ENCODE measurements around the gene INAVA. TPM values are rescaled to one million over a fixed set of nuclear protein-coding genes. Genes with fewer than 3 reads are reported as not detected.
"Not testable (repeated sequence)": the region's sequence is repeated elsewhere in the genome, so short reads cannot be mapped to it uniquely, and the experiment has no call there.

The INAVA gene
- total RNA-seq, 3 donors from 2014 or later: 0.13 to 0.29 (median 0.22) TPM

DNA sequence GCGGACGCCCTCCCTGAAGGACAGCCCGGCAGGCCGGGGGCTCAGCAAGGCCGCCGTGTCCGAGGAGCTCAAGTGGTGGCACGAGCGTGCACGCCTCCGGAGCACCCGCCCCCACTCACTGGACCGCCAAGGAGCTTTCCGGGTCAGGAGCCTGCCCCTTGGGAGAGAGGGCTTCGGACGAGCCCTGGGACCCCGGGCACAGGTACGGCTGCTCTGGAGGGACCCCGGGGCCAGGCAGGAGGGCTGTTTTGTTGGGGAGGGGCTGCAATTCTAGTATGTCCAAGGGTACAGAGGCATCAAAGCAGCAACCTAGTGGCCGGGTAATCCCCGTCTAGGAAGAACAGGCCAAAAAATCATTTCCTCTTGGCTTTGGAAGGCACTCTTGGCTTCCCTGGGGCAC lies 17.2 kb downstream of the INAVA start:
- not testable (repeated sequence) for H3K9me3 Mint-ChIP-seq; H3K4me3 Mint-ChIP-seq; H3K36me3 Mint-ChIP-seq (ENCODE audit: insufficient read depth); ATAC-seq; H3K27me3 Mint-ChIP-seq (ENCODE audit: low read depth); H3K4me1 Mint-ChIP-seq (ENCODE audit: low read depth); DNase-seq

GRCh38 chr1:200912737-200913407 lies 18.2 kb downstream of the INAVA start:
- H3K27me3 Mint-ChIP-seq (ENCODE audit: low read depth): peaks cover 3% of the 10 kb centered on the region
- no peaks in the 10 kb centered on the region for H3K9me3 Mint-ChIP-seq
- DNase-seq: no peak
- no peak overlapping the region for H3K4me3 Mint-ChIP-seq
- no peak for ATAC-seq
- H3K4me1 Mint-ChIP-seq (ENCODE audit: low read depth): no peaks in the 10 kb centered on the region
- H3K36me3 Mint-ChIP-seq (ENCODE audit: insufficient read depth): no peaks in the 10 kb centered on the region

GRCh38 chr1:200916152-200916551 lies 21.5 kb downstream of the INAVA start:
- Mint-ChIP-seq H3K4me1 (ENCODE audit: low read depth) (no peaks in the 10 kb centered on the region), H3K9me3 (no peaks in the 10 kb centered on the region)
- no peak for DNase-seq

GRCh38 chr1:200916681-200917080 lies 22.0 kb downstream of the INAVA start:
- no peaks in the 10 kb centered on the region for H3K9me3 Mint-ChIP-seq
- no peak for DNase-seq
- H3K4me1 Mint-ChIP-seq (ENCODE audit: low read depth): no peaks in the 10 kb centered on the region
- no peaks in the 10 kb centered on the region for H3K36me3 Mint-ChIP-seq (ENCODE audit: insufficient read depth)
- ATAC-seq: no peak
- no peak overlapping the region for H3K4me3 Mint-ChIP-seq
- no peaks in the 10 kb centered on the region for H3K27me3 Mint-ChIP-seq (ENCODE audit: low read depth)

More at GRCh38 chr1:200916152-200916551, 21.5 kb downstream of the INAVA start:
- Mint-ChIP-seq H3K36me3 (ENCODE audit: insufficient read depth) (no peaks in the 10 kb centered on the region), H3K4me3 (no peak overlapping the region), H3K27me3 (ENCODE audit: low read depth) (no peaks in the 10 kb centered on the region)
- ATAC-seq: no peak

GRCh38 chr1:200917291-200917817 lies 22.7 kb downstream of the INAVA start:
- Mint-ChIP-seq H3K9me3 (no peaks in the 10 kb centered on the region), H3K4me1 (ENCODE audit: low read depth) (no peaks in the 10 kb centered on the region), H3K4me3 (no peak overlapping the region), H3K27me3 (ENCODE audit: low read depth) (no peaks in the 10 kb centered on the region), H3K36me3 (ENCODE audit: insufficient read depth) (no peaks in the 10 kb centered on the region)
- ATAC-seq (no peak), DNase-seq (no peak)

DNA sequence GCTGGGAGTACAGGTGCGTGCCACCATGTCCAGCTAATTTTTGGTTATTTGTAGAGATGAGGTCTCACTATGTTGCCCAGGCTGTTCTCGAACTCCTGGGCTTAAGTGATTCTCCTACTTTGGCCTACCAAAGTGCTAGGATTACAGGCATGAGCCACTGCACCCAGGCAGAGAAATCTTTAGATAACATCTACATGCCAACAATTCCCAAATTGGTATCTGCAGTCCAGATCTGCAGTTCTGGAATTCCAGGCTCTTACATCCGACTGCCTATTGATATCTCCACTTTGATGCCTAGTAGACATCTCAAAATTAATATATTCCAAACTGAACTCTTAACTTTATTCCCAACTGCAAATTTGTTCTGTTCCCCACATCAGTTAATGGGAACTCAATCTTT lies 23.3 kb downstream of the INAVA start:
- H3K4me1 Mint-ChIP-seq (ENCODE audit: low read depth): no peaks in the 10 kb centered on the region

DNA sequence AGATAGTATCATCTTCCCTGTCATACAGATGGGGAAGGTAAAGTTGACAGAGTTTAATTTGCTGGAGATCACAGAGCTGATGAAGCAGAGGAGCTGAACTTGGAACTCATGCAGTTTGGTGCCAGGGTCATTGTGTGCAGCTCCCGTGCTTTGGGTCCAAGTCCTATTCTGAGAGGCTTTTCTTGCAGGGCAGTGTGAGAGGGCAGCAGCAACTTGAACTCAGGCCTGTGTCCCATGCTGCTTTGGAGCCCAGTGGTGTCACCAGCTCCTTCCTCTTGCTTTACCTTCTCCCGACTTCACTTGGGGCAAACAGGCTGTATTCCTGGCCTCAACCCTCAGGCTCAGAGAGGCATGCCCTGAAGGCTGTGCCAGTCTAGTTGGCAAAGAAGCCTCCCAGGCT lies 24.7 kb downstream of the INAVA start:
- H3K9me3 Mint-ChIP-seq: no peaks in the 10 kb centered on the region
- ATAC-seq (no peak), DNase-seq (no peak)
- H3K4me3 Mint-ChIP-seq: no peak overlapping the region
- H3K27me3 Mint-ChIP-seq (ENCODE audit: low read depth): no peaks in the 10 kb centered on the region
- H3K4me1 Mint-ChIP-seq (ENCODE audit: low read depth): no peaks in the 10 kb centered on the region
- no peaks in the 10 kb centered on the region for H3K36me3 Mint-ChIP-seq (ENCODE audit: insufficient read depth)

More for the DNA sequence above, 23.3 kb downstream of the INAVA start:
- DNase-seq (no peak), ATAC-seq (no peak)
- Mint-ChIP-seq H3K36me3 (ENCODE audit: insufficient read depth) (no peaks in the 10 kb centered on the region), H3K27me3 (ENCODE audit: low read depth) (no peaks in the 10 kb centered on the region), H3K9me3 (no peaks in the 10 kb centered on the region), H3K4me3 (no peak overlapping the region)

- ATAC-seq: no peak
Observed at GRCh38 chr1:200921571-200922110, 26.9 kb downstream of the INAVA start.

GRCh38 chr1:200922406-200922805 lies 27.7 kb downstream of the INAVA start:
- Mint-ChIP-seq H3K36me3 (ENCODE audit: insufficient read depth) (no peaks in the 10 kb centered on the region), H3K27me3 (ENCODE audit: low read depth) (no peaks in the 10 kb centered on the region), H3K9me3 (no peaks in the 10 kb centered on the region), H3K4me3 (no peak overlapping the region), H3K4me1 (ENCODE audit: low read depth) (peaks cover 2% of the 10 kb centered on the region)
- DNase-seq (no peak), ATAC-seq (no peak)

More at GRCh38 chr1:200921571-200922110, 26.9 kb downstream of the INAVA start:
- no peaks in the 10 kb centered on the region for H3K9me3 Mint-ChIP-seq
- H3K36me3 Mint-ChIP-seq (ENCODE audit: insufficient read depth): no peaks in the 10 kb centered on the region
- H3K4me3 Mint-ChIP-seq: no peak overlapping the region
- DNase-seq: no peak
- H3K4me1 Mint-ChIP-seq (ENCODE audit: low read depth): peaks cover 2% of the 10 kb centered on the region
- H3K27me3 Mint-ChIP-seq (ENCODE audit: low read depth): no peaks in the 10 kb centered on the region

- no peak for DNase-seq
- no peaks in the 10 kb centered on the region for H3K27me3 Mint-ChIP-seq (ENCODE audit: low read depth)
- no peak overlapping the region for H3K4me3 Mint-ChIP-seq
- peaks cover 2% of the 10 kb centered on the region for H3K4me1 Mint-ChIP-seq (ENCODE audit: low read depth)
- no peak for ATAC-seq
- no peaks in the 10 kb centered on the region for H3K36me3 Mint-ChIP-seq (ENCODE audit: insufficient read depth)
- H3K9me3 Mint-ChIP-seq: no peaks in the 10 kb centered on the region
Observed at GRCh38 chr1:200923601-200924000, 28.9 kb downstream of the INAVA start.

DNA sequence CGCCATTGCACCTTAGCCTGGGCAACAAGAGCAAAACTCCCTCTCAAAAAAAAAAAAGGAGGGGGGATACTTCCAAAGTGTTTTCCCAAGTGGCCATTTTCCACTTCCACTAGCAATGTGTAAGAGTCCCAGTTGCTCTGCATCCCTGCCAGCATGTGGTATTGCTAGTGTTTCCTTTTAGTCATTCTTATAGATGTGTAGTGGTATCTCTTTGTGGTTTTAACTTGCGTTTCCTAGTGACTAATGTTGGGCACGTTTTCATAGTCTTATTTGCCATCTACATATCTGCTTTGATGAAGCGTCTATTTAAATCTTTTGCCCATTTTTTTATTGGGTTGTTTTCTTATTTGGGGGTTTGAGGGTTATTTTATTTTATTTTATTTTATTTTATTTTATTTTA lies 31.1 kb downstream of the INAVA start:
- Mint-ChIP-seq H3K27me3 (ENCODE audit: low read depth) (no peaks in the 10 kb centered on the region), H3K4me3 (no peak overlapping the region), H3K36me3 (ENCODE audit: insufficient read depth) (no peaks in the 10 kb centered on the region), H3K4me1 (ENCODE audit: low read depth) (peaks cover 5% of the 10 kb centered on the region), H3K9me3 (no peaks in the 10 kb centered on the region)
- no peak for DNase-seq
- ATAC-seq: peak; percentile 93 to 94

DNA sequence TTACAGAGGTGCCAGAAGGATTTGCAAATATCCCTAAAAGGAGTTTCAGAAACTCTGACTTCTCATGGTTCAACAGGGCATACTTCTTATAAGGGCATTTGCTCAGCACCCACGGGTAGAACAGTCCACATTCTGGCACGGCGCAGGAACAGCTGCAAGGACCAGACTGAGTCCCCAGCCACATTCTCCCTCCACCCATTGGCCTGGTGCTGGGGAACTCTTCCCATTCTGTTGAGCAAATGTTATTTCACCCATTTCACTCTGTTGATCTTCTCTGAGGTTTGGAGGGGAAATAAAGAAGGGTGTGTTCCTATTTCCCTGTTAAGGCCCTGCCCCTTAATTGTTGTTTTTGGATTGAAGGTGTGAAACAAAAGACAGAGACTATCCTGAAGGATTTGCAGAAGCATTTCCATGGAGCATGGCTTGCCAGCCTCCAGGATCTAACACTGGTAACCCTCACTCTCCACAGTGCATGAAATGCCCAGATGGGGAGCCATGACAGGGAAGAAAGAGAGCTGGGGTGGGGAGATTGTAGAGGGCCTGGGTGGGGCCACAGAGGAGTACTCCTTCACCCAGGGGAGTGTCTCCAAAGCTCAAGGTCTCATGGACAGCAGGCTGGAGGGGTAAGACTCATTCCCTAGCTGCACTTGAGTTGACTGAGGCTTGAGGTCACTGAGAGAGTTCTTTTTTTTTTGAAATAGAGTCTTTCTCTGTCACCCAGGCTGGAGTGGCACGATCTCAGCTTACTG lies 35.0 kb downstream of the INAVA start:
- peaks cover 5% of the 10 kb centered on the region for H3K4me1 Mint-ChIP-seq (ENCODE audit: low read depth)
- no peak for DNase-seq
- ATAC-seq: no peak
- no peaks in the 10 kb centered on the region for H3K9me3 Mint-ChIP-seq
- H3K4me3 Mint-ChIP-seq: no peak overlapping the region
- H3K27me3 Mint-ChIP-seq (ENCODE audit: low read depth): no peaks in the 10 kb centered on the region
- no peaks in the 10 kb centered on the region for H3K36me3 Mint-ChIP-seq (ENCODE audit: insufficient read depth)

- not testable (repeated sequence) for H3K9me3 Mint-ChIP-seq; H3K36me3 Mint-ChIP-seq (ENCODE audit: insufficient read depth); H3K4me3 Mint-ChIP-seq; H3K27me3 Mint-ChIP-seq (ENCODE audit: low read depth); H3K4me1 Mint-ChIP-seq (ENCODE audit: low read depth); ATAC-seq; DNase-seq
Observed at GRCh38 chr1:200930285-200930684, 35.6 kb downstream of the INAVA start.

- Mint-ChIP-seq H3K4me3 (no peak overlapping the region), H3K9me3 (no peaks in the 10 kb centered on the region), H3K27me3 (ENCODE audit: low read depth) (no peaks in the 10 kb centered on the region), H3K36me3 (ENCODE audit: insufficient read depth) (no peaks in the 10 kb centered on the region), H3K4me1 (ENCODE audit: low read depth) (peaks cover 2% of the 10 kb centered on the region)
- ATAC-seq (no peak), DNase-seq (no peak)
Observed at GRCh38 chr1:200931776-200932175, 37.1 kb downstream of the INAVA start.
